Esophagus squamous epithelium (tissue), 5 donors: ENCODE results near the gene SPRY2. TPM values are rescaled to one million over a fixed set of nuclear protein-coding genes. Genes with fewer than 3 reads are reported as not detected.
A peak's percentile ranks its signal among the peaks of the same experiment; 100 is the strongest.

ENCODE experiments used
- DNase-seq: peaks from one replicate; lab custom pipeline; 2025; lab: John Stamatoyannopoulos, UW
- H3K27ac ChIP-seq, 4 donors: fragments of 200-600 bp; sonication (generic); one replicate each; pipeline ENCODE4 v1.5.1; 2016 to 2019; ENCODE audit warnings: mild to moderate bottlenecking in 1 of 4
- H3K27me3 ChIP-seq, 4 donors: fragments of 200-600 bp; sonication (generic); 1 replicate in 3 of 4; 2 replicates in 1 of 4; pipeline versions ENCODE4 v1.5.1 to v1.6.0; 2017 to 2021; ENCODE audit warnings: antibody characterized with exemption in 1 of 4
- H3K36me3 ChIP-seq, 3 donors: fragments of 200-600 bp; sonication (generic); one replicate each; pipeline ENCODE4 v1.5.1; 2016 to 2019
- H3K4me1 ChIP-seq, 3 donors: fragments of 200-600 bp; sonication (generic); one replicate each; pipeline ENCODE4 v1.5.1; 2017 to 2019
- H3K4me3 ChIP-seq, 4 donors: fragments of 200-600 bp; sonication (generic); 1 replicate in 3 of 4; 2 replicates in 1 of 4; pipeline ENCODE4 v1.5.1; 2016 to 2019; ENCODE audit warnings: mild to moderate bottlenecking in 2 of 4, moderate library complexity in 1 of 4
- H3K9me3 ChIP-seq, 3 donors: fragments of 200-600 bp; sonication (generic); one replicate each; pipeline ENCODE4 v1.5.1; 2016 to 2019
- CTCF ChIP-seq, 6 experiments: fragments of 450-650 bp in 4 of 6; fragments of 200-600 bp in 2 of 6; sonication (generic) in 2 of 6; IDR thresholded peaks; one replicate each; pipeline ENCODE4 v1.5.1; 2016 to 2019; ENCODE audit warnings: antibody characterized with exemption in 6 of 6, mild to moderate bottlenecking in 4 of 6, moderate library complexity in 4 of 6
- POLR2A ChIP-seq, 4 donors: fragments of 450-650 bp; IDR thresholded peaks; one replicate each; pipeline ENCODE4 v1.6.1; 2017; ENCODE audit warnings: antibody characterized with exemption in 4 of 4, mild to moderate bottlenecking in 4 of 4, moderate library complexity in 3 of 4
- WGBS, 2 donors: methylation state at CpG; one replicate each; pipeline ENCODE4 v1.1.5; 2018; 5-methylcytosine and 5-hydroxymethylcytosine counted together
- intact Hi-C: fragments of 100-400 bp; cut with DNase I; formaldehyde crosslinking; loops from one replicate; pipeline ENCODE4 v1.15.0; 2022
- total RNA-seq, 4 donors: library from RNA; depleted of rRNA; stranded (reverse); fragments of >200 nt; gene quantifications; one replicate each; pipeline ENCODE4 v1.1.0, GENCODE V29; 2016
- donor health status: DM: yes; HTN: yes; CAD: no.

The SPRY2 gene
- total RNA-seq, 4 donors from 2014 or later: 4.5 to 29.0 (median 16.5) TPM

GRCh38 chr13:80374901-80375300, 34.0 kb upstream of the SPRY2 start:
- no peak for DNase-seq
- intact Hi-C loops: no loop called here
- H3K9me3 ChIP-seq: no peaks in the 10 kb centered on the region
- no peaks in the 10 kb centered on the region for H3K27me3 ChIP-seq
- TF ChIP-seq CTCF (IDR thresholded peaks at IDR 0.05): no peak
- WGBS, 2 donors: 23 to 34% methylated on average over 2 of the region's 2 CpGs
- no peak overlapping the region for H3K4me3 ChIP-seq
- peaks cover 0 to 6% (median 0%) of the 10 kb centered on the region in 3 donors for H3K4me1 ChIP-seq
- no peaks in the 10 kb centered on the region for H3K36me3 ChIP-seq
- H3K27ac ChIP-seq: no peak overlapping the region

- no peaks in the 10 kb centered on the region for H3K9me3 ChIP-seq
- TF ChIP-seq POLR2A (IDR thresholded peaks at IDR 0.05) (no peak), CTCF (IDR thresholded peaks at IDR 0.05) (no peak)
- no peak overlapping the region for H3K27ac ChIP-seq
- H3K4me1 ChIP-seq: peaks cover 0 to 6% (median 0%) of the 10 kb centered on the region in 3 donors
- intact Hi-C loops: no loop called here
- no peaks in the 10 kb centered on the region for H3K27me3 ChIP-seq
- H3K4me3 ChIP-seq: no peak overlapping the region
- no peaks in the 10 kb centered on the region for H3K36me3 ChIP-seq
- no peak for DNase-seq
- WGBS, 2 donors: 52 to 53% methylated on average over 1 to 4 of the region's 5 CpGs
Observed at GRCh38 chr13:80374444-80374843, 33.5 kb upstream of the SPRY2 start.

- peaks cover 0 to 6% (median 0%) of the 10 kb centered on the region in 3 donors for H3K4me1 ChIP-seq
- H3K4me3 ChIP-seq: no peak overlapping the region
- H3K27ac ChIP-seq: no peak overlapping the region
- intact Hi-C loops: no loop called here
- no peaks in the 10 kb centered on the region for H3K36me3 ChIP-seq
- no peak for DNase-seq
- 65 to 66% methylated on average over 6 of the region's 6 CpGs for WGBS, 2 donors
- no peaks in the 10 kb centered on the region for H3K9me3 ChIP-seq
- no peaks in the 10 kb centered on the region for H3K27me3 ChIP-seq
- TF ChIP-seq POLR2A (IDR thresholded peaks at IDR 0.05): no peak
- TF ChIP-seq CTCF (IDR thresholded peaks at IDR 0.05): no peak
Observed at GRCh38 chr13:80371840-80372509, 31.0 kb upstream of the SPRY2 start.

- H3K36me3 ChIP-seq: no peaks in the 10 kb centered on the region
- H3K4me3 ChIP-seq: no peak overlapping the region
- WGBS, 2 donors: 79 to 92% methylated on average over 3 of the region's 3 CpGs
- no peaks in the 10 kb centered on the region for H3K27me3 ChIP-seq
- TF ChIP-seq POLR2A (IDR thresholded peaks at IDR 0.05) (no peak), CTCF (IDR thresholded peaks at IDR 0.05) (no peak)
- peaks cover 0 to 6% (median 0%) of the 10 kb centered on the region in 3 donors for H3K4me1 ChIP-seq
- DNase-seq: no peak
- no peaks in the 10 kb centered on the region for H3K9me3 ChIP-seq
- H3K27ac ChIP-seq: no peak overlapping the region
- intact Hi-C loops: no loop called here
Observed at GRCh38 chr13:80367473-80367872, 26.5 kb upstream of the SPRY2 start.

- H3K27me3 ChIP-seq: no peaks in the 10 kb centered on the region
- intact Hi-C loops: no loop called here
- H3K4me1 ChIP-seq: peaks cover 0 to 23% (median 0%) of the 10 kb centered on the region in 3 donors
- WGBS, 2 donors: 3 to 5% methylated on average over 3 of the region's 3 CpGs
- TF ChIP-seq POLR2A (IDR thresholded peaks at IDR 0.05) (no peak), CTCF (IDR thresholded peaks at IDR 0.05) (peak; percentile 34 to 77 (median 60))
- H3K9me3 ChIP-seq: no peaks in the 10 kb centered on the region
- no peak for DNase-seq
- no peaks in the 10 kb centered on the region for H3K36me3 ChIP-seq
- peak overlapping the region in 1 of 4 donors; percentile 47 for H3K4me3 ChIP-seq
- H3K27ac ChIP-seq: no peak overlapping the region
Observed at GRCh38 chr13:80363890-80364503, 23.1 kb upstream of the SPRY2 start.
